Right hindlimb (tissue), 1 donor: ENCODE measurements around the gene ZFAND2B.

Source experiments
- DNase-seq: peaks from one replicate; pipeline ENCODE4 v3.0.0-alpha.2; 2018

Gene ZFAND2B

GRCh38 chr2:219204425-219205164, 2.0 kb upstream of the ZFAND2B start:
- DNase-seq: no peak

DNA sequence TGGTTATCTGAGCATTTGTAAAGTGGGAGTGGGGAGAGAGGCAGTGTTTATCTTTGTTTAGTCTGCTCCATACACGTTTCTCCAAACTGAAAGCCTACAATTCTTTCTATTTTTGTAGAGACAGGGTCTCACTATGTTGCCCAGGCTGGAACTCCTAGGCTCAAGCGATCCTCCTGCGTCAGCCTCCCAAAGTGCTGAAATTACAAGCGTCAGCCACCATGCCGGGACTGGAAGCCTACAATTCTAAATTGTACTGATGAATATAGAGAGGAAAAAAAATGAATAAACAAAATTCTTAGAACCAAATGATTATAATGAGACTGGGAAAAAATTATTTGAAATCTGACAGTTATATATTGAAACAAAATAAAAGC, 1.4 kb upstream of the ZFAND2B start:
- no peak for DNase-seq

GRCh38 chr2:219205981-219206327, 628 bp upstream of the ZFAND2B start:
- DNase-seq: no peak

DNA sequence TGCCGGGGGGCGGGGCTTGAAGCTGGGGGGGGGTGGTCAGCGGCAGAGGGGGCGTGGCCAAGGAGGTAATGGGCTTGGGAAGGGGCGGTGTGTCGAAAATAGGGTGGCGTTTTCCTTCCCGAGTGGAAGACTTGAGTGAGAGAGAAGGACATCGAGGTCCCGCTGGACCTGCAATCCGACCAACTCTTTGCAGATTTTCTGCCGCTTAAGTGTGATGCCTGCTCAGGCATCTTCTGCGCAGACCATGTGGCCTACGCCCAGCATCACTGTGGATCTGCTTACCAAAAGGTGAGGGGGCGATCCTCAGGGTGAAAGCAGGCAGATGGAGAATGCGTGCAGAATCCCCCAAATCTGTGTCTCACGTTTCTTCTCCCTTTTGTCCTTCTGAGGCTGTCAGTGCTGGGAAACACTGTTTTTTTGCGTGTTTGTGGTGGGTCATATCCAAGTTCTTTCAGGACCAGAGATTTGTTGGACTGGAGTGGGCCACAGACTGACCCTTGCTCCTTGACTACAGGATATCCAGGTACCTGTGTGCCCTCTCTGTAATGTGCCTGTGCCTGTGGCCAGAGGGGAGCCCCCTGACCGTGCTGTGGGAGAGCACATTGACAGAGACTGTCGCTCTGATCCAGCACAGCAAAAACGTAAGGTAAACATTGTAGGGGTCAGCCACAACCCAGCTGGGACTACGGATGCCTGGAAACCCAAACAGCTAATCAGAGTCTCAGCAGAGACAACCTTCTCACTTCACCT, 727 bp downstream of the ZFAND2B start:
- no peak for DNase-seq

GRCh38 chr2:219207884-219208740, 1.5 kb downstream of the ZFAND2B start:
- no peak for DNase-seq

GRCh38 chr2:219209236-219210195, 2.9 kb downstream of the ZFAND2B start:
- no peak for DNase-seq

GRCh38 chr2:219210196-219210885, 3.8 kb downstream of the ZFAND2B start:
- no peak for DNase-seq

- no peak for DNase-seq
Observed at GRCh38 chr2:219210886-219211362, 4.3 kb downstream of the ZFAND2B start.

DNA sequence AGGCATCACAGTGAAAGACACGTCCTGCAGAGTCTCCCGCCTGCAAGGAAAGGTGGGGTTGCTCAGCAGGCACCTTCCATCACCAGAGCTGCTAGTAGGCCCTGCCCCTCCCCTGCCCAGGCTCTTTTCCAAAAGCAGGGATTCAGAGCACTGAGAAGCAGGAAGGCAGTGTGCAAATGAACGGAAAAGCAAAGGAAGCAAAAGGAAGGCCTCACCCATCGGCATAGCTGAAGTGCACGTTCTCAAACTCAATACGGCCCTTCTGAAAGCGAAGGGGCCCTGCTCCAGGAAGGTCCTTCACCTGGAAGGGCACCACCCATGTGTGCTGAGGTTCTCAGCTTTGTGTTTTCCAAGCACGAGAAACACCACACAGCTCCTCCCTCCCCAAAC, 6.4 kb downstream of the ZFAND2B start:
- no peak for DNase-seq

GRCh38 chr2:219213486-219214071, 7.0 kb downstream of the ZFAND2B start:
- DNase-seq: no peak

- no peak for DNase-seq
Observed at GRCh38 chr2:219214141-219214540, 7.6 kb downstream of the ZFAND2B start.

- no peak for DNase-seq
Observed at GRCh38 chr2:219214786-219215185, 8.2 kb downstream of the ZFAND2B start.

DNA sequence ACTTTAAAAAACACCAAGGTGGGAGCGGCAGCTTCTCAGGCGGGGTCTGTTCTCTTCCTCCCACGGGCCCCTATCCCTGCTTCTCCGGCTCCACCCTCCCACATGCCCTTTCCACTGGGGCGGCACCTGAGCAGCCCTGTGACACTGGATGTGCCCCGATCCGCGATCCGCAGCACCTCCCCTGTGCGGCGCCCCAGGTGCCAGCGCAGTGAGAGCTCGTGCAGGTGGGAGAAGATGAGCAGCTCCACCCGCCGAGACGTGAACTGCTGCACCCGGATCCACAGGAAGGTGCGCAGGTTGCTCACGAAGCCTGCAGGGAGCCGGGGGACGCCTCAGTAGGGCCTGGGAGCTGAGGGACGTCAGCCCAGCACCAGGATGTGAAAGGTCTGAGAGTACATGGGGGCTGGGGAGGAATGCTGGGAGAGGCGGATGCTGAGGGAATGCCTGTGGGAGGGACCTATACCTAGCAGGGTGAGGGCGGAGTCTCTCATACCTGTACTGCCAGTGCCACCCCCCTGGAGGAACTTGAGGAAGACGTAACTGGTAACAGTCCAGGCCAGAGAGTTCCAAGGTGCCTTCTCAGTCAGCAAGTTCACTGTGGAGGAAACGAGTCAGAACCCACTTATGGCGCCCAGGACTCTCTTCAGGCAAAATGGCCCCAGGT, 9.4 kb downstream of the ZFAND2B start:
- DNase-seq: no peak

DNA sequence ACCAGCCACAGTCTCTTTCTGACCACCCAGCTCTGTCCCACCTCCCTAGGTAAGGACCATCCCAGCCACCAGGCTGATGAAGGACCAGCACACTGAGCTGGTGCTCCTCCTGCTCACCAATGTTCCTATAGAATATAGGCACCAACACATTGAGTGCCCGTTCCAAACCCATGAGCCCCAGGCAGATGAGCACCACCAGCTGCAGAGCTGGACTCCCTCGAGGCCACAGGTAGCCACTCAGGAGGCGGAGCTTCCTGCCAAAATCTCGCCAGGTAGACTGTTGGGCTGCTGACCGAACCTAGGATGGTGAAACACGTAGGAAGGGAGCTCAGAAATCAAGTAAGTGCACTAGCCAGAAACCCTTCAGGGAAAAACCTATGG, 9.9 kb downstream of the ZFAND2B start:
- no peak for DNase-seq

DNA sequence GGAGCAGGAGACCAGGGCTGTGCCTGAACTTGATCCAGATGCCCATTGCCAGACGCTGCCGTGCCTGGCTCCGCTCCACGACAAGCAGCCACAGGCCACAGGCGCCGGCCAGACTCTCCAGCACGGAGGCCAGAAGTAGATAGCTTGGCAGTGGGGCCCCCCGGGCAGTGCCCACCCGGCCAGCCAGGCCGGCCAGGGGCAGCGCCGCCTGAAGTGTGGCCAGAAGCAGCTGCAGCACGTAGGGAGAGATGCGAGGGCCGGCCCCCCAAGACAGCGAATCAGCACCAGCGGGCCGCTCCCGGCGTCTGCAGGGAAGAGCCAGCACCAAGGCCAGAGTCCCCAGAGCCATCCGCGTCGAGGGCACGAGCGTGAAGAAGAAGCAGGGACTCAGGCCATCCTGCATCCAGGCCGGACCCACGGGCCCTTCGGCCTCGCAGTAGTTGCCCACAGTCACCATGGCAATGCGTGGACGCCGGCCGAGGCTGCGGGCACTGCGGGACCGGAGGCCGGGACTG, 11.7 kb downstream of the ZFAND2B start:
- peak; percentile 85 for DNase-seq

GRCh38 chr2:219218732-219219701, 12.4 kb downstream of the ZFAND2B start, which contains the start of gene ABCB6:
TSS of gene ABCB6 (minus strand) at chr2:219218958. CDS start at chr2:219218673, 285 bp downstream.
- peak; percentile 99 for DNase-seq

DNA sequence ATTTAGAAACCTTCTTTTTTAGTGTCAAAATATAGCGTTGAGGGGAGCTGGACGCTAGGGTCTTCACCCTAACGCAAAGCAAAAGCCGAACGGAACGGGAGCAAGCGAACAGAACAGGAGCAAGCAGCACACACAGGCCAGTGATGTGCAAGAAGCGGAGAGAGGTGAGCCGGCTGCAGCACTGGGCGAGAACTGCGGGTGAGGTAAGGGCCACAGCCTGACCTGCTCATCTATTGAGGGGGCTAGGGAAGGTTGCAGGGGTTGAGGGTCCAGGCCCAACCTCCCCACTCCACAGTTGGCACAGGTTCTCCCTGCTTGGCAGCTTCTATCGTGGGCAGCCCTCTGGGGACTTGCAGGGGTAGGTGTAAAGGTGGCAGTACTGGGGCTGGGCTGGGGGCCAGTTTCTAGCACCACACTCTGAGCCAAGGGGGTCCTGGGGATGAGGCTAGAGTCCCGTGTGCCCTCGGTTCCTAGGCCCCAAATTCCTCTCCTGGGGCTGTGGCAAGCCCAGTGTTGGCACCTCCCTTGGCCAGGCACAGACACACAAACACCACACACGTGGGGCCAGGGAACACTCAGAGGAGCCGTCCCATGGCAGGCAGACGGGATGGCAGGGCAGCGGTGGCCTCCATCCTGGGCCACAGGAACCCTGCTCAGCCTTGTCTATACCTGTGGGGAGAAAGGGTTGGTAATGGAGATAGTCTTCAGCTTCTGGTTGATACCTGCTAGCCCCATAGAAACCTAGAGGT, 13.4 kb downstream of the ZFAND2B start:
- DNase-seq: no peak
